DND-41 (cell line): ENCODE results near the gene MREG.

Source experiments
- CTCF ChIP-seq: IDR thresholded peaks from 2 replicates; pipeline ENCODE4 v1.5.1; 2012; ENCODE audit warnings: borderline replicate concordance, low read length, moderate library complexity, mild to moderate bottlenecking; ENCODE audit not compliant: poor library complexity, severe bottlenecking; ENCODE audit errors: extremely low read depth
- EZH2 ChIP-seq: IDR thresholded peaks from 3 replicates; pipeline ENCODE4 v1.6.1; 2012; ENCODE audit warnings: borderline replicate concordance, low read depth, mild to moderate bottlenecking, moderate library complexity, low read length, inconsistent platforms; ENCODE audit not compliant: severe bottlenecking

- TF ChIP-seq EZH2 (no peak), CTCF (no peak)
These were observed 65.3 kb downstream of the MREG start for GRCh38 chr2:215948051-215948450.
